OCI-LY7 (cell line): ENCODE results near the gene MMP1. TPM values are rescaled to one million over a fixed set of nuclear protein-coding genes. Genes with fewer than 3 reads are reported as not detected.

Source experiments
- BruUV-seq: library from RNA; stranded (reverse); fragments of 400-500 nt; replicated peaks from 2 replicates; lab custom pipeline; 2021; lab: Mats Ljungman, UMichigan
- CTCF ChIA-PET: fragments of 300-600 bp; sonication (Branson Sonifier 250); formaldehyde crosslinking; loops from one replicate; lab custom pipeline; 2022; ENCODE audit warnings: antibody characterized with exemption; ENCODE audit not compliant: unreplicated experiment; lab: Charles Lee
- POLR2A ChIA-PET: fragments of 300-600 bp; sonication (Branson Sonifier 250); formaldehyde crosslinking; loops from one replicate; lab custom pipeline; 2022; ENCODE audit warnings: antibody characterized with exemption; lab: Charles Lee
- DNase-seq: peaks from one replicate; pipeline ENCODE4 v3.0.0-alpha.2; 2015; ENCODE audit warnings: low spot score
- H2AFZ ChIP-seq: fragments of 200-600 bp; sonication (generic), shearing (Covaris generic); 2 replicates; pipeline ENCODE4 v1.6.1; 2014; ENCODE audit warnings: mild to moderate bottlenecking, antibody characterized with exemption, low read length, moderate library complexity
- H3K27ac ChIP-seq: fragments of 200-600 bp; sonication (generic); 2 replicates; pipeline ENCODE4 v1.5.1; 2014; ENCODE audit warnings: mixed run types, low read depth, mild to moderate bottlenecking, moderate library complexity, low read length, inconsistent platforms; ENCODE audit not compliant: poor library complexity, severe bottlenecking
- H3K36me3 ChIP-seq: fragments of 200-600 bp; sonication (generic); 2 replicates; pipeline ENCODE4 v1.6.1; 2014; ENCODE audit warnings: mild to moderate bottlenecking, antibody characterized with exemption, low read length, moderate library complexity, mixed read lengths; ENCODE audit not compliant: insufficient read depth
- H3K4me1 ChIP-seq: fragments of 200-600 bp; sonication (generic); 2 replicates; pipeline ENCODE4 v1.5.1; 2014; ENCODE audit warnings: mild to moderate bottlenecking, low read length; ENCODE audit not compliant: insufficient read depth, poor library complexity, severe bottlenecking
- H3K4me2 ChIP-seq: fragments of 200-600 bp; sonication (generic); 2 replicates; pipeline ENCODE4 v1.6.1; 2014; ENCODE audit warnings: mild to moderate bottlenecking, low read length
- H3K4me3 ChIP-seq: fragments of 200-600 bp; sonication (generic); 2 replicates; pipeline ENCODE4 v1.5.1; 2014; ENCODE audit warnings: mild to moderate bottlenecking, low read depth, low read length; ENCODE audit not compliant: poor library complexity, severe bottlenecking
- H3K79me2 ChIP-seq: fragments of 200-600 bp; sonication (generic); 2 replicates; pipeline ENCODE4 v1.6.1; 2016; ENCODE audit warnings: low read depth, mild to moderate bottlenecking, low read length, moderate library complexity, mixed read lengths; ENCODE audit not compliant: insufficient read depth
- H3K9me2 ChIP-seq: fragments of 200-600 bp; sonication (generic); 2 replicates; pipeline ENCODE4 v1.6.1; 2016; ENCODE audit warnings: mild to moderate bottlenecking, low read length, mixed read lengths; ENCODE audit not compliant: insufficient read depth
- H3K9me3 ChIP-seq: fragments of 200-600 bp; sonication (generic); 2 replicates; pipeline ENCODE4 v1.6.1; 2014; ENCODE audit warnings: mild to moderate bottlenecking, mixed run types, low read length, mixed read lengths
- H4K20me1 ChIP-seq: fragments of 200-600 bp; sonication (generic); 2 replicates; pipeline ENCODE4 v1.6.1; 2014; ENCODE audit warnings: mild to moderate bottlenecking, antibody characterized with exemption, low read length, moderate library complexity, mixed read lengths; ENCODE audit not compliant: insufficient read depth
- EZH2phosphoT487 ChIP-seq: fragments of 200-600 bp; sonication (generic); IDR thresholded peaks from 2 replicates; pipeline ENCODE4 v1.6.1; 2018; ENCODE audit warnings: low read depth, borderline replicate concordance, mild to moderate bottlenecking, mixed run types, antibody characterized with exemption, low read length, moderate library complexity, mixed read lengths
- intact Hi-C: fragments of 100-400 bp; cut with micrococcal nuclease; formaldehyde crosslinking; loops from one replicate; pipeline ENCODE4 v1.10.0; 2022; ENCODE audit not compliant: unreplicated experiment
- total RNA-seq, 2 experiments: library from RNA; depleted of rRNA in 1 of 2; stranded (reverse); fragments of >200 nt in 1 of 2; shearing (Covaris generic) in 1 of 2; gene quantifications; 2 replicates each; pipeline ENCODE4 v1.2.3, GENCODE V29; 2014 to 2022
- TF ChIP-seq, protein P1 (sequence below): fragments of 200-600 bp; sonication (generic); conservative IDR thresholded peaks from 2 replicates; pipeline ENCODE4 v1.5.1; 2014; ENCODE audit warnings: mild to moderate bottlenecking, antibody characterized with exemption, low read length, moderate library complexity, mixed read lengths

MMP1 gene
- total RNA-seq, 2 experiments from 2014 or later = not detected

DNA sequence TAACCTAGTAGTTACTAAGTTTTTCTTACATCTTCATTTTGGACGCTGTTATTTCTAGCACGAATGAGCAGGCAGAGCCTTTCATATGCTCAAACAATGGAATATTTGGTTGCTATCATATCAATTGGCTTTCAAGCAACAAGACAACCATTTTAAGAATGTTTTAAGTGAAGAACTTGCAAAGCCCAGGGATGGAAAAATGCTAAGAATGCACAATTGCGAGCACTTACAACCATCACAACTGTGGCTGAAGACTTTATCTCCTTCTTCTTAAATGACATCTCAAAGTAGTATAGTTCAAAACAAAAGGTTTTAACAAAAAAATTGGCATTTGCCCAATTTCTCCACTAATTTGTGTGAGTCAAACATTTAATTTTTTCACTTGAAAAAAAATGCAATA lies 8.3 kb upstream of the MMP1 start:
- Histone ChIP-seq H3K27ac (no peak overlapping the region), H3K9me2 (no peaks in the 10 kb centered on the region), H3K4me3 (no peak overlapping the region), H3K4me1 (no peaks in the 10 kb centered on the region), H2AFZ (no peak overlapping the region), H3K4me2 (no peak overlapping the region), H4K20me1 (no peaks in the 10 kb centered on the region), H3K9me3 (no peaks in the 10 kb centered on the region), H3K79me2 (no peaks in the 10 kb centered on the region), H3K36me3 (no peaks in the 10 kb centered on the region)
- intact Hi-C loops = no loop called here
- TF ChIP-seq EZH2phosphoT487 = no peak
- TF ChIP-seq, protein P1, sequence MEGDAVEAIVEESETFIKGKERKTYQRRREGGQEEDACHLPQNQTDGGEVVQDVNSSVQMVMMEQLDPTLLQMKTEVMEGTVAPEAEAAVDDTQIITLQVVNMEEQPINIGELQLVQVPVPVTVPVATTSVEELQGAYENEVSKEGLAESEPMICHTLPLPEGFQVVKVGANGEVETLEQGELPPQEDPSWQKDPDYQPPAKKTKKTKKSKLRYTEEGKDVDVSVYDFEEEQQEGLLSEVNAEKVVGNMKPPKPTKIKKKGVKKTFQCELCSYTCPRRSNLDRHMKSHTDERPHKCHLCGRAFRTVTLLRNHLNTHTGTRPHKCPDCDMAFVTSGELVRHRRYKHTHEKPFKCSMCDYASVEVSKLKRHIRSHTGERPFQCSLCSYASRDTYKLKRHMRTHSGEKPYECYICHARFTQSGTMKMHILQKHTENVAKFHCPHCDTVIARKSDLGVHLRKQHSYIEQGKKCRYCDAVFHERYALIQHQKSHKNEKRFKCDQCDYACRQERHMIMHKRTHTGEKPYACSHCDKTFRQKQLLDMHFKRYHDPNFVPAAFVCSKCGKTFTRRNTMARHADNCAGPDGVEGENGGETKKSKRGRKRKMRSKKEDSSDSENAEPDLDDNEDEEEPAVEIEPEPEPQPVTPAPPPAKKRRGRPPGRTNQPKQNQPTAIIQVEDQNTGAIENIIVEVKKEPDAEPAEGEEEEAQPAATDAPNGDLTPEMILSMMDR = no peak
- ChIA-PET CTCF (no interaction called here), POLR2A (no interaction called here)
- DNase-seq = no peak
- BruUV-seq = no TSS peak

DNA sequence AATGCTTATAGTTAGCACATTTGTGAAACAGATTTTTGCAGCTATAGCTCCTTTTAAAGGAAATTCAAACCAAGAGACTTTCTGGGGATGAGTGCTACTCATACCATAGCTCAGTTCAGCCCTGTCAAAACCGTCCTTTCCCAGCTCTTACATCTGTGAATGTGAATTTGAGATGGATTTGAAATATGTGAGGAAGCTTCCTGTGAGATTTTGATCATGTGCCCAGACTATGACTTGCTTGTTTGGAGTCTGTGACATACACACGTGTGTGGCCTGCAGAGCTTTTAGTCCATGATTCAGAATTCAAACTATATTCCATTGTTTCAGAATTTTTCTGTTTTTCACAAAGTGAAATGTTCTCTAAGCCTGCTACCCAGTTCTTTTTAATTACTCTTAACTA lies 4.4 kb upstream of the MMP1 start:
- ChIA-PET CTCF (no interaction called here), POLR2A (interaction anchor here (1.0 to 1.2 kb wide), 2 partner anchors 20 to 37 kb away, joined by 3 read pairs; no protein-coding TSS in a partner anchor)
- Histone ChIP-seq H3K9me3 (no peaks in the 10 kb centered on the region), H3K4me2 (no peak overlapping the region), H3K27ac (no peak overlapping the region), H4K20me1 (no peaks in the 10 kb centered on the region), H3K4me1 (no peaks in the 10 kb centered on the region), H3K79me2 (no peaks in the 10 kb centered on the region), H3K4me3 (no peak overlapping the region), H3K36me3 (no peaks in the 10 kb centered on the region), H2AFZ (no peak overlapping the region), H3K9me2 (no peaks in the 10 kb centered on the region)
- no peak for TF ChIP-seq EZH2phosphoT487
- TF ChIP-seq, protein P1 = no peak
- no TSS peak for BruUV-seq
- intact Hi-C loops = no loop called here
- no peak for DNase-seq

DNA sequence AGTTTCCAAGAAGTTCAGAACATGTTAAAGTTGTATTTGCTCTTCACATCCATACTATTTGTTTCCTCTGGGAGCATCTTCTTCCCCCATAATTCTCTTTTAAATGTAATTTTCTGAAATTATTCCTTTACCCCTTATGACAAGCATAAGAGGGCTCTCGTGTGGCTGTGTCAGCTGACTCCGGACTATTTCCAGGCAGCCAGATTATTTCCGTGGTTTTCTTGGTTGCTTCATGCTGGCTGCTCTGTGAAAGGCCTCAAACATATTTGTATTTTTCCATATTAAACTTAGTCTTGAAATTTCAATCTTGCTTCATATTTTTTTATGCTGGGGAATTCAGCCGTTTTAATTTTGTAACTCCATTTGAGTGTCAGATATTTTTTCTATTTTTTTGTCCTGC lies 2.8 kb upstream of the MMP1 start:
- H3K9me2 ChIP-seq = no peaks in the 10 kb centered on the region
- no peaks in the 10 kb centered on the region for H4K20me1 ChIP-seq
- H3K27ac ChIP-seq = no peak overlapping the region
- H3K4me2 ChIP-seq = no peak overlapping the region
- no peaks in the 10 kb centered on the region for H3K9me3 ChIP-seq
- no peaks in the 10 kb centered on the region for H3K4me1 ChIP-seq
- DNase-seq = no peak
- no peaks in the 10 kb centered on the region for H3K79me2 ChIP-seq
- ChIA-PET POLR2A (interaction anchor here (0.6 kb wide), 1 partner anchor 11 kb away, joined by 3 read pairs; no protein-coding TSS in a partner anchor), CTCF (no interaction called here)
- TF ChIP-seq, protein P1 = no peak
- no peak for TF ChIP-seq EZH2phosphoT487
- BruUV-seq = no TSS peak
- no peak overlapping the region for H3K4me3 ChIP-seq
- H3K36me3 ChIP-seq = no peaks in the 10 kb centered on the region
- no peak overlapping the region for H2AFZ ChIP-seq
- intact Hi-C loops = no loop called here
